Thoracic aorta (tissue), 2 donors: ENCODE results near the gene TRIM59. TPM values are rescaled to one million over a fixed set of nuclear protein-coding genes. Genes with fewer than 3 reads are reported as not detected.

Experiments used
- ATAC-seq: fragments of 150-250 bp; one replicate; pipeline ENCODE4 v1.8.0; 2017; ENCODE audit warnings: low read depth; ENCODE audit not compliant: insufficient number of reproducible peaks, low FRiP score
- DNase-seq: peaks from one replicate; pipeline ENCODE4 v3.0.0-alpha.2; 2020; ENCODE audit warnings: low spot score
- H3K27ac ChIP-seq, 2 donors: fragments of 200-600 bp; sonication (generic); 1 replicate in 1 of 2; 2 replicates in 1 of 2; pipeline ENCODE4 v1.5.1; 2016; ENCODE audit warnings: mild to moderate bottlenecking in 2 of 2, moderate library complexity in 2 of 2
- H3K27me3 ChIP-seq: fragments of 200-600 bp; sonication (generic); replicated peaks from 2 replicates; pipeline ENCODE4 v1.6.0; 2016; ENCODE audit warnings: mild to moderate bottlenecking; ENCODE audit not compliant: insufficient read depth
- H3K36me3 ChIP-seq: fragments of 200-600 bp; sonication (generic); one replicate; pipeline ENCODE4 v1.5.1; 2016
- H3K4me1 ChIP-seq, 2 donors: fragments of 200-600 bp; sonication (generic); 1 replicate in 1 of 2; 2 replicates in 1 of 2; pipeline versions ENCODE4 v1.5.1 to v1.6.0; 2016; ENCODE audit warnings: low read depth in 2 of 2, mild to moderate bottlenecking in 1 of 2; ENCODE audit not compliant: control insufficient read depth in 1 of 2
- H3K4me3 ChIP-seq: fragments of 200-600 bp; sonication (generic); 2 replicates; pipeline ENCODE4 v1.5.1; 2016; ENCODE audit warnings: mild to moderate bottlenecking
- H3K9me3 ChIP-seq: fragments of 200-600 bp; sonication (generic); 2 replicates; pipeline ENCODE4 v1.5.1; 2016
- CTCF ChIP-seq: fragments of 200-600 bp; sonication (generic); IDR thresholded peaks from one replicate; pipeline ENCODE4 v1.5.1; 2019; ENCODE audit warnings: antibody characterized with exemption
- total RNA-seq, 2 donors: library from RNA; depleted of rRNA; stranded (reverse); fragments of >200 nt; gene quantifications; one replicate each; pipeline versions ENCODE4 v1.1.0 to v1.2.3, GENCODE V29; 2016

TRIM59 gene
- total RNA-seq, 2 donors from 2014 or later, result 4.1 to 5.3 TPM

- Histone ChIP-seq H3K4me3 (no peak overlapping the region), H3K27me3 (no peaks in the 10 kb centered on the region), H3K27ac (no peak overlapping the region), H3K9me3 (no peaks in the 10 kb centered on the region), H3K36me3 (peaks cover 3% of the 10 kb centered on the region), H3K4me1 (no peaks in the 10 kb centered on the region)
- DNase-seq (no peak), ATAC-seq (no peak)
- TF ChIP-seq CTCF, result no peak
These were observed 37.1 kb downstream of the TRIM59 start for GRCh38 chr3:160412477-160412876.

- Histone ChIP-seq H3K27me3 (no peaks in the 10 kb centered on the region), H3K9me3 (no peaks in the 10 kb centered on the region), H3K27ac (no peak overlapping the region), H3K36me3 (no peaks in the 10 kb centered on the region), H3K4me1 (no peaks in the 10 kb centered on the region), H3K4me3 (no peak overlapping the region)
- DNase-seq, result no peak
- no peak for ATAC-seq
- TF ChIP-seq CTCF, result no peak
These were observed 39.6 kb downstream of the TRIM59 start for GRCh38 chr3:160409812-160410610.

GRCh38 chr3:160403796-160404470, 45.7 kb downstream of the TRIM59 start:
- H3K27ac ChIP-seq, result peak overlapping the region; percentile 36 to 85
- H3K27me3 ChIP-seq, result no peaks in the 10 kb centered on the region
- DNase-seq (no peak), ATAC-seq (no peak)
- TF ChIP-seq CTCF, result no peak
- H3K4me3 ChIP-seq, result peak overlapping the region; percentile 86
- H3K9me3 ChIP-seq, result no peaks in the 10 kb centered on the region
- H3K36me3 ChIP-seq, result no peaks in the 10 kb centered on the region
- peaks cover 0 to 4% of the 10 kb centered on the region in 2 donors for H3K4me1 ChIP-seq

GRCh38 chr3:160403028-160403545, 46.5 kb downstream of the TRIM59 start:
- Histone ChIP-seq H3K27ac (peak overlapping the region; percentile 36 to 85), H3K36me3 (no peaks in the 10 kb centered on the region), H3K27me3 (no peaks in the 10 kb centered on the region), H3K9me3 (no peaks in the 10 kb centered on the region), H3K4me1 (peaks cover 0 to 10% of the 10 kb centered on the region in 2 donors), H3K4me3 (peak overlapping the region; percentile 86)
- no peak for DNase-seq
- TF ChIP-seq CTCF, result no peak
- ATAC-seq, result no peak
